CD4-positive, alpha-beta T cell treated with Interleukin-17A for 4 hours (primary cell): ENCODE data around the gene APP.
A peak's percentile ranks its signal among the peaks of the same experiment; 100 is the strongest.
"Not testable (repeated sequence)": the region's sequence is repeated elsewhere in the genome, so short reads cannot be mapped to it uniquely, and the experiment has no call there.

ENCODE experiments used
- DNase-seq: peaks from one replicate; pipeline ENCODE4 v3.0.0-alpha.2; 2020; ENCODE audit warnings: mixed read lengths

The APP gene

GRCh38 chr21:26096494-26097371, 73.8 kb downstream of the APP start:
- no peak for DNase-seq

DNA sequence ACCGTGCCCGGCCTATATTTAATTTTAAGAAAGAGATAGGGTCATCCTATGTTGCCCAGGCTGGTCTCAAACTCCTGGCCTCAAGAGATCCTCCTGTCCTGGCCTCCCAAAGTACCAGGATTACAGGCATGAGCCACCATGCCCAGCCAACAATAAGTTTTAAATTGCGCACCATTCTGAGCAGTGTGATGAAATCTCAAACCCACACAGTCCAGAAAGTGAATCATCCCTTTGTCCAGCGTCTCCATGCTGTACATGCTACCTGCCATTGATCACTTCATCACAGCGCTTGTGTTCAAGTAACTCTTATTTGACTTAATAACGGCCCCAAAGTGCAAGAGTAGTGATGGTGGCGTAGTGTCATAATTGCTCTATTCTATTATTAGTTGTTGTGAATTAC, 75.4 kb downstream of the APP start:
- DNase-seq = no peak

DNA sequence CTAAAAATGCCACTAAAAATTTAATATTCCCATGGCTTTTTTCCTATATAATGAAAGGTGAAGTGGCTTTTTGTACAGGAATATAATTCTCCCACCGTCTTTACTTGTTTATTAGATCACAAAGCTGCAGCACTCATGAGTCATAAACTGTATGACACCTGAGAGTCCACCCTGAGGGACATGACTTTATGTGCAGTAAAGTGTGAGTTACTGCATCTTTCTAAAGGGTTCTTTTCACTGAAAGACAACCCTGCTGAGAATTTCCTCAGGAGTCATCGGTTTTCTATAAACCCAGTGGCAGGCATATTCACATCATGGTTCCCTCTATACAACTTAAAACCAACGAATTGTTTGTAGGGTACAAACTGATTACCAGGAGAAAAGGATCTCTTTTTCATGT, 77.4 kb downstream of the APP start:
- DNase-seq = no peak

DNA sequence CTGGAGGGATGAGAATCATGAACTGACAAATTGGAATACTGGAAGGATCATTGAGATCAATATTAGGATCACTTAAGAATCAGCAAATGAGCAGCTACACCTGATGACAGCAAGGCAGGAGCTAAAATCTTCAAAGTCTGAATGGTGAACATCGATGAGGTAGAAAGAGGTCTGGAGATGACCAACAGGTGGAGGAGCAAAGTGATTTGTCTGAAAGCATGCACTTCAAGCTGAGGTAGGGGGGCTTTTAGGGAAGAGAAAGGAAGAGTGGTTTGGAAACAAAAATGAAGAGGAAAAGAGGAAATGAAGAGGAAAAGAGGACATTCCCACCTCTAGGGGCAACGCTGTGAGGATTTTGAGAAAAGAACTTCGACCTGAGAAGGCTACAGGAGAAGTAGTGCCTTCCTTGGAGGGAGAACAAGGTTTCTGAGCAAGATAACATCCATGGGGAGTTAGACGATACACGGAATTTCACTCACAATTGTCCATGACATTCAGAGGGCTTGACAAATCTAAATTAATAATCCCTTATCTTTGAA, 79.0 kb downstream of the APP start:
- no peak for DNase-seq

GRCh38 chr21:26089730-26090129, 80.8 kb downstream of the APP start:
- DNase-seq = no peak

DNA sequence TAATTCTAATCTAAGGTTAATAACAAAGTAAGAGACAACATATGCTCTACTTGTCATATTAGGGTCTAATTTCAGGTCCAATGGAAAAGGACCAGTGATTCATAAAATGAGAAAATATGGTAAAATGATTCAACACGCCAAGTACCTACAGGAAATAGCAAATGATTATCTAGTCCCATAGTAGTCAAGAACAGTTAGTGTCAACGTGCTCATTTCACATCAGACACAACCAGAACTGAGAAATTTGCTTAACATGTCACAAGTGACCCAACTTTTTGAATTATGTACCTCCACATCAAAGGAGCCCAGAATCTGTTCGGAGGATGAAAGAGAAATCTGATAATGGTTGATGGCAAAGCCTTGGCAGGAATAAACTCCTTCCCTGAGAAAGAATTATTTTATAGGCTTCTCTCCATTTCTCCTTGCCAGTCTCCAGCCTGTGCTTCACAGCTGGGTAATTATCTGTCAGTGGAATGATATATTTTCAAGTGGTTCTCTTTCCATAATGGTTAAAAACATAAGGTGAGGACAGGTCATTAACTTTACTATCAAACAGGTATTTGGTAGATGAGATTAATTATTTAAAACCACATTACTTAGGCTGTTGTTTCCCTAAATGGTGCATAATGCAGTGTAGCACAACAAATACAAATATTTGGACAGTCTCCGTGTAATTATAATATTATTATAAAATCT, 83.2 kb downstream of the APP start:
- no peak for DNase-seq

- no peak for DNase-seq
These were observed 84.7 kb downstream of the APP start for GRCh38 chr21:26085882-26086281.

GRCh38 chr21:26085127-26085526, 85.4 kb downstream of the APP start:
- DNase-seq = no peak

- DNase-seq = no peak
These were observed 88.0 kb downstream of the APP start for GRCh38 chr21:26082549-26082948.

- DNase-seq = not testable (repeated sequence)
These were observed 89.3 kb downstream of the APP start for GRCh38 chr21:26081175-26081760.

GRCh38 chr21:26080211-26080610, 90.4 kb downstream of the APP start:
- DNase-seq = no peak

GRCh38 chr21:26079366-26079765, 91.2 kb downstream of the APP start:
- DNase-seq = no peak

DNA sequence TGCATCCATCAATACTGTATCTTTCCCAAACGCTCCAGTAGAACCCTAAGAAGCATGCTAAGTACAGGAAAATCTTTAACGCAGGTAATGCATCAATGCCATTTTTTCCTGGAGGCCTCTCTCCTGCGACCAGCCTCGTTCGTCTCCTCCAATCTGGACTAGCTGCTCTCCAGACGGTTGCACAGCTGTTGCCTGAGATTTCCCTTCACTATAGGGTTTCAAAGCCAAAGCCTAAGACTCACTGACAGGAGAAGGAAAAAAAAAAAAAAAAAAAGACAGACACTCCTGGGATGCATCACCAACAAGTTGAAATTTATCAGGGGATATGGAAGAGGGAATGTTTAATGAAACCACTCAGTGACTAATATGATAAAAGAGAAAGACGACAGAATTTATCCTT, 93.0 kb downstream of the APP start:
- no peak for DNase-seq

DNA sequence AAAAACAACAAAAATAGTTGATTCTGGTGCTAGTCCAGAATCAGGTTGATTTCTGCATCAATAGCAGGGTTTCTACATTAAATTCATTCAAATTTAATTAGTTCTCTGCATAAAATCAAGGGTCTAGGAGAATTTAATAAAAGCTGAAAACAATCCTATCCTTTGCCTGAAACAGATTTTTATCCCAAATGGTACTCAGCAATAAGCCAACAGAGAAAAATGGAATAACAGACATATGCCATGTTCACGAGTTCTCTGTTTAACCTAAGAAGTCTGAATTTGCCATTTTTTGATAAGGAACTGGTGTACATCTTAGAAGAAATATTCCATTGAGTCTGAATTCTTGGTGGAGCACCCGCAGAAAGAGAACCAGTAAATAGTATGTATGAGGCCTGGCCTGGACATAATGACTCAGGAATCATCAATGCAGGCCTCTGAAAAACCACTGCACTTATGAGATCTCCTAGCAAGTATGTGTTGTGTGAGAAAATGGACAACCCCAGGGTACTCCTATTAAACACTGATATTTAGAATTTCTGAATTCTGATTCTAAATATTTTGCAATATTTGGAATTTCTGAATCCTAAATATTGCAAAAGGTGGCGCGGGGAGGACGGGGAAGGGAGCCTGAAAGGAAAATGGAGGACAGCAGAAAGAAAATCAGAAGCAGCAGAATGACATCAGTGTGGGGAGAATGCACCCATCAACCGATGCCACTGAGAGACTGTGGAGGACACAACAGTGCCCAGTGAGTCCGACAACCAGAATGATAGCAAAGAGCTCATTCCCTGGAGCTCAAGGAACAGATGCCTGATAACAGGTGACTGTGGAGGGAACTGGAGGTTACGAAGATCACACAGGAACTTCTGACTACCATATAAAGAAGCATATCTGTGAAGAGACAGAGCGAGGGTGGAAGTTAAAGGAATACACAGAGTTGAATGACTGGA, 97.6 kb downstream of the APP start:
- no peak for DNase-seq

DNA sequence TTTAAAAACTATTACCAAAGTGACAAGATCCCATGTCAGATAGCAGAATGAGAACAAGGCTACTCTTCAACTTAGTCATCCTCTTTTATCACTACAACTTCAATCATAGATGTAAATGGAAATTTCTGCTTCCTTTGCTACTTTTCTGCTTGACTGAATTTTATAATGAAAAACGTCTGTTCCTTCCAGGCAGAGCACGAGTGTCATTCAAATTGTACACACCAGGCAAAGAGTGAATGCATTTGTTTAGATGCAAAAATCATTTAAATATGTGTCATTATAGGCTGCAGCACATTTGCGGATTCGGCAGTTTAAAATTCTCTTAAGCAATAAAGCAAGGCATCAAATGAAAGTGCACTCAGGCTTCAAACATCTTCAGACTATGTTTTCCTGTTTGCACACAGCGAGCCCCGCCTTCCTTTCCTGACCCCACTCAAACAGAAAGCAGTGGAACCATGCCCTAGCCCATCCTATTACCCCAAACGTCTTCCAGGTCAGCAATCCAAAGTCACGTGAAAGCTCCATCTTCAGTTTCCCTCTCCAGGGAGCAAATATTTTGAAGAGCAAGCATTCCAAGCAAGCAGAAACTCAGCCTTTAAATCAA, 99.6 kb downstream of the APP start:
- DNase-seq = peak; percentile 65

- no peak for DNase-seq
These were observed 100.4 kb downstream of the APP start for GRCh38 chr21:26070121-26070520.

DNA sequence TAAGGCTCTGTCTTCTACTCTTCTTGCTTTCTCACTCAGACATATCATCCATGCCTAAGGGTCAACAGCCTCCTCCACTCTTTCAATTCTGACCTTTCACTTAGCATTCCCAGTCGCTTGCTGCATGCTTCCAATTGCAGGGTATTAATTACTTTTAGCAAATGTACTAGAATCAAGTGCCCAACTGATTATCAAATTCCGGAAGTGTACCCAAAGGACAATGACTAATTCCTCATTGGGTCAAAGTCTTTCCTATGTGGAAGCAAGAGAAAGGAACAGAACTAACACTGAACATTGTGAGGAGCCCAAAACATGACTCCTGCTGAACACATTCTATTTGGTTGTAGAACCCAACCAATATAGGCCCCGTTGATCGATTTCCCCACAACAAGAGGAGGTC, 101.8 kb downstream of the APP start:
- no peak for DNase-seq

DNA sequence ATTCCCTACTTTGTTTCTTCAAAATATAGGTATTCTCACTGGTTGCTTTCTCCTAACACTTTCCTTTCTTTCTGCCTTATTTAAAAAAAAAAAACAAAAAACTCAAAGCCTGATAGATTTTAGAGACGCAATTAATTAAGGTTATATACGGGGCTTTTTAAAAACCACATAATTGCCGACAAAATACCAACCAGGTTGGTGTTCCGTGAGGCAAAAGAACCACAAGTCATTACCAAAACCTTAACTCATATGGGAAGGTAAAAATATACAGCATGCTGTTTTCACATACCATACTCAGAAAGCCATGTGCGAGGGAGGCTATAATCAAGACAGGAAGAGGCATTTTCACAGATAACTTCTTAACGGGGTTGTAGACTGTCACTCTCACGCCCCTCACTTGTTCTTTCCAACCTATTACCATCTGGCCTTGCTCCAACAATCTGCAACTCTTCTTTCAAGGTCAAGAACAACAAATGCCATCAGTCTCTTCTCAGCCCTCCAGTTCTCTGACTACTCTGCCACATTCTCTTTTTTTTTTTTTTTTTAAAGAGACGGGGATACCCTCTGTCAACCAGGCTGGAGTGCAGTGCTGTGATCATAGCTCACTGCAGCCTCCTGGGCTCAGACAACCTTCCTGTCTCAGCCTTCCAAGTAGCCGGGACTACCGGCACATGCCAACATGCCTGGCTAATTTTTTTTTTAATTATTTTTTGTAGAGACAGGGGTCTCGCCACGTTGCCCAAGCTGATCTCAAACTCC, 102.6 kb downstream of the APP start:
- DNase-seq = no peak

- no peak for DNase-seq
These were observed 106.1 kb downstream of the APP start for GRCh38 chr21:26064506-26064905.

DNA sequence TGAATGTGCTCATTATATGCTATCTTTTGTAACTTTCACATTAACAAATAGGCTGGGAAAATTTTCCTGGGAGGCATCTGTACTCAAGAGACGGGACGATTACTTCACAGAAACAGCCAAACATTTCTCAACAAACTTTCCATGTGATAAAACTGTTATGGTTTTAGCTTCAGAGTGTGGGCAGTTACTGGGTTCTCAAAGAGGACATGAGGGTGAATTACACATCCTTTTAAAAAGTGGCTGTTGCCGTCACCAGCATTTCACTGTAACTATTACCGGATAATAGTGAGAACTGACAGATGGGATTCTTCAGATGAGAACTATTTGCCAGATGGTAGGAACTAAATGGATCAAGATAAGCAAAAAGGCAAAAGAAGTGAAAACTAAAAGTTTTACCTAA, 109.1 kb downstream of the APP start:
- no peak for DNase-seq
